GM18909 (cell line): ENCODE data around the gene ZFHX2.
"Not testable (repeated sequence)": the region's sequence is repeated elsewhere in the genome, so short reads cannot be mapped to it uniquely, and the experiment has no call there.

Experiments used
- ATAC-seq: cut with Tn5 transposase; IDR thresholded peaks from one replicate; pipeline ENCODE4 v1.9.1; 2021; ENCODE audit warnings: mild to moderate bottlenecking; ENCODE audit not compliant: unreplicated experiment, poor library complexity

ZFHX2 gene

DNA sequence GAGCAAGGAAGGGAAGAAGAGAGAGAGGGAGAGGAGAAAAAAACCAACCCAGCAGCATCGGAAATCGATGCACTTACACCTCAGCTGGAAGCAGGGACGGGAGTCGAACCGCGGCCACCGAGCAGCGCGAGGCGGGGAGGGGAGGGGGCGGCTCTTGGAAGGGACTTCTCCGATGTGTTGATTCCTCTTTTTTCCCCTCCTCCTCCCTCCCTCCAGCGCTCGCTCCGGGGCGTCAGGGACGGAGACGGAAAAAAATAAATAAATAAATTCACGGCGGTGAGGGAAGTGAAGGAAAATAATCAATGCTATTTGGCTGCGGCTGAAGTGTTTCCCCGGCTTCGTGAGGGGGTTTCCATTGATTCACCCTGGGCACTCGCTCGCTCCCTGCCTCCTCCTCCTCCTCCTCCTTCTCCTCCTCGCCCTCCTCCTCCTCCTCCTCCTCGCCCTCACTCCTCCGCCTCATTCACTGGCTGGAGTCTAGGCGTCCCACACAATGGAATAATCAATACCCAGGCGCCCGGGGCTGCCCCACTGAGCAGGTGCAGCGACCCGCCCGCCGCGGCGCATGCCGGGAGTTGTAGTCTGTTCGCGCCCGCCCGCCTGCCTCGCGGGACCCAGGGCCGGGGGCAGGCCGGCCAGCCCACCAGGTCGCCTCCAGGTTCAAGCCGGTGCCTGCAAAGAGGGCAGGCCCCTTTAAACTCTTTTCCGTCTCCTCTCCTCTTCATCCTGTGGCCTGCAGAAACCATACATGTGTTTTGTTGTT, at the start of gene ZFHX2:
TSS of gene ZFHX2 (minus strand) at position 500 of the 763 bp plus-strand sequence. CDS start 16,440 bp downstream, outside the sequence.
- ATAC-seq = peak; percentile 67

GRCh38 chr14:23600806-23601205, 49.2 kb upstream of the ZFHX2 start:
- no peak for ATAC-seq

GRCh38 chr14:23600322-23600707, 48.8 kb upstream of the ZFHX2 start:
- ATAC-seq = no peak

GRCh38 chr14:23594191-23594590, 42.6 kb upstream of the ZFHX2 start:
- ATAC-seq = not testable (repeated sequence)

DNA sequence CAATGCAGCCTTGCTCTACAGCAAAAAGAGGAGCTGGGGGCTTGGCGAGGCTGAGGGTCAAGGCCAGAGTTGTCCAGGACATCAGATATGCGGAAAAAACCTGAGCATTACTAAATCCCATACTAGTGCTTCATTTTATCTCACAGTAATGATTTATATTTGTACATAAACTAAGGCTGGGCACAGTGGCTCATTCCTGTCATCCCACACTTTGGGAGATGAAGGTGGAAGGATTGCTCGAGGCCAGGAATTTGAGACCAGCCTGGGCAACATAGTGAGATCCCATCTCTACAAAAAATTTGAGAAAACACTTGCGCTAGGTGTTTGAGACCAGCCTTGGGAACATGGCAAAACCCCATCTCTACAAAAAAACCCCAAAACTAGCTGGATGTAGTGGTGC, 38.6 kb upstream of the ZFHX2 start:
- ATAC-seq = no peak

- ATAC-seq = peak; percentile 14
These were observed 38.0 kb upstream of the ZFHX2 start for GRCh38 chr14:23589606-23590005.

DNA sequence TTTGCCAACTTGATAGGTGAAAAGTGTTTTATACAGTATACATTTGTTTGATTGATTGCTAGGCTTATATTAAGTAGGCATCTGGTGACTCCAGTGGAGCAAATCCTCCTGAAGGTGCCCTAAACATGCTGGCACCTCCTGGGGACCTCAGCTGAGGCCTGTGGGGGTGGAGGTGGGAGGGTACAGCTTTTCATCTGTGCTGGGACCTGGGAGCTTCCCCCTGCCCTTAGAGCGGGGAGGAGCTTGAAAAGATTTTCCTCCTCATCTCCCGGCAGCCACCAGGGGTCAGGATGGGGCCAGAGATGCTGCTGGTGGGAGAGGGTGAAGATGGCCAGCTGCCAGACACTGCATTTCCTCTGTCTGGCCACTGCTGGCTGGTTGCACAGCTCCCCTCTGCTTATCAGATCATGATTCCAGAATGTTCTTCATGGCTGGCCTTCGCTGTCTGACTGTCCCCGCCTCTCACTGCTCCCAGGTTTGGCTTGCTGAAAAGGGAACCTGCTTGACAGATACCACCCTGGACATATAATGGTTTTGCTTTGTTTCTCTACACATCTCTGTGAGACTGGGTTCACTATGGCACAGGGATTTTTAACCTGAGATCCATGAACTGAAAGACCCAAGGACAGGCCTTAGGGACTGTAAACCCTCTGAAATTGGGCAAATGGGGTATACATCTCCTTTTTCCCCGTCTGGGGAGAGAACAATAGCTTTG, 37.5 kb upstream of the ZFHX2 start:
- ATAC-seq = peak; percentile 95

- not testable (repeated sequence) for ATAC-seq
These were observed 33.1 kb upstream of the ZFHX2 start for GRCh38 chr14:23584527-23585203.

GRCh38 chr14:23583761-23584526, 32.4 kb upstream of the ZFHX2 start:
- not testable (repeated sequence) for ATAC-seq

DNA sequence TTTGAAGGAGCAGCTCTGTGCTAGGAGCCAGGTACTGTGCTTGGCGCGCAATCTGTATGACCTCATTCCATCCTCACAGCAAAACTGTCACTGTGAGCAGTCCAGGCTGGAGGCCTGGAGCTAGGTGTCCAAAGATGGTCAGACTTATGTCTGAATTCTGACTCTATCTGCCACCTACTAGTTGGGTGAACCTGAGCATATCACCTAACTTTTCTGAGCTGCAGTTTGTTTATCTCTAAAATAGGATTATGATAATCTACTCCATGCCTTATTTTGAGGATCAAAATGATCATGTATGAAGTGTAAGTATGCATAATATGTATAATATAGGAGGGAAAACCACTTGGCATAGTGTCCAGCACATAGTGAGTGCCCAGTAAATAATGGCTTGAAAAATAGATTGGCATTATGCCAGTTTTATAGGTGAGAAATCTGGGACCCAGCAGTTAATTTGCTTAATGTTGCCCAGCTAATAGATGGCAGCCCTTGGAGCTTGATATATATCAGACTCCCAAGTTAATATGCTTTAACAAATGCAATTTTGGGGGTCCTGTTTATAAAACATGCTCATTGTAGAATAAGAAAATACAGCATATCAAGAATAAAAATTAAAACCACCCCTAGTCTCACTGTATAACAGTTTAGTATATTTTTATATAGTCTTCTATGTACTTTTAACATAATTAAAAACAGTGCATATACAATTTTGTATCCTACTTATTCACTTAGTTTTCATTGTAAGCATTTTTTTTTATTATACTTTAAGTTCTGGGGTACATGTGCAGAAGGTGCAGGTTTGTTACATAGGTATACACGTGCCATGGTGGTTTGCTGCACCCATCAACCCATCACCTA, 31.6 kb upstream of the ZFHX2 start:
- ATAC-seq = no peak

- no peak for ATAC-seq
These were observed 29.4 kb upstream of the ZFHX2 start for GRCh38 chr14:23580948-23581281.

DNA sequence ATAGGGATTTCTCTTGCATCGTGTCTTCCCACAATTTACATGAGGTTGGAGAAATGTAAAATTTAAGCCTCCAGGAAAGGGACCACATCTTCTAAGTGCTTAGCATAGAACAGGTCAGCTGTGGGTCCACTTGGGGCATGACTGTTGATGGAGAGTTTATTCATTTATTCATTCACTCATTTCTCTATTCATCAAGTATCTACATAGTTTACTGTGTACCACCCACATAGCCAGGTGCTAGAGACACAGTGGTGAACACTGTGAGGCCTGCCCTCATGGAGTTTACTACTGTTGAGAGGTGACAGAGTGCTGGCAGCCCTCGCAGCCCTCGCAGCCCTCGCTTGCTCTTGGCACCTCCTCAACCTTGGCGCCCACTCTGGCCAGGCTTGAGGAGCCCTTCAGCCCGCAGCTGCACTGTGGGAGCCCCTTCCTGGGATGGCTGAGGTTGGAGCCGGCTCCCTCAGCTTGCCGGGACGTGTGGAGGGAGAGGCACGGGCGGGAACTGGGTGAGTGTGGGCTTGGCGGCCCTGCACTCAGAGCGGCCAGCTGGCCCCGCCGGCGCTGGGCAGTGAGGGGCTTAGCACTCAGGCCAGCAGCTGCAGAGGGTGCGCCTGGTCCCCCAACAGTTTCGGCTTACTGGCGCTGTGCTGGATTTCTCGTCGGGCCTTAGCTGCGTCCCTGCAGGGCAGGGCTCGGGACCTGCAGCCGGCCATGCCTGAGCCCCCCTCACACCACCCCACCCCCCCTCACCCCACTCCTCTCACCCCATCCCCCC, 28.8 kb upstream of the ZFHX2 start:
- ATAC-seq = no peak

GRCh38 chr14:23579739-23580138, 28.2 kb upstream of the ZFHX2 start:
- ATAC-seq = no peak

DNA sequence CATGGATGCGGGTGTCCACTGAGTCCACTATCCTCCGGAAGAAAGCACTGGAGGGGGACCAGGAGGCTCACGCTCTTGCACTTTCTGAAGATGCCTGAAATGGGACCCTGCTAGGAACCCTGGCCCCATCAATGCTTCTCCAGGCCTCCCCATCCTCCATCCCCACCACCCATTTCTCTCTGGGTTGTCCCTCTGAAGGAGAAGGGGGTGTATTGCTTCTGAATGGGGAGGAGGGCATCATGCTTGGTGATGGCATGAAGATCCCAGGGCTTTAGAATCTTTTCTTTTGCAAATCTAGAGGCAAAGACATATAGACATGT, 27.7 kb upstream of the ZFHX2 start:
- no peak for ATAC-seq

GRCh38 chr14:23578560-23579310, 27.2 kb upstream of the ZFHX2 start, which contains the start of gene JPH4:
Gene JPH4, minus strand, starts transcription at chr14:23578790. Its CDS starts 1,337 bp downstream, at chr14:23577453.
- ATAC-seq = no peak

GRCh38 chr14:23577710-23578392, 26.3 kb upstream of the ZFHX2 start:
- no peak for ATAC-seq

DNA sequence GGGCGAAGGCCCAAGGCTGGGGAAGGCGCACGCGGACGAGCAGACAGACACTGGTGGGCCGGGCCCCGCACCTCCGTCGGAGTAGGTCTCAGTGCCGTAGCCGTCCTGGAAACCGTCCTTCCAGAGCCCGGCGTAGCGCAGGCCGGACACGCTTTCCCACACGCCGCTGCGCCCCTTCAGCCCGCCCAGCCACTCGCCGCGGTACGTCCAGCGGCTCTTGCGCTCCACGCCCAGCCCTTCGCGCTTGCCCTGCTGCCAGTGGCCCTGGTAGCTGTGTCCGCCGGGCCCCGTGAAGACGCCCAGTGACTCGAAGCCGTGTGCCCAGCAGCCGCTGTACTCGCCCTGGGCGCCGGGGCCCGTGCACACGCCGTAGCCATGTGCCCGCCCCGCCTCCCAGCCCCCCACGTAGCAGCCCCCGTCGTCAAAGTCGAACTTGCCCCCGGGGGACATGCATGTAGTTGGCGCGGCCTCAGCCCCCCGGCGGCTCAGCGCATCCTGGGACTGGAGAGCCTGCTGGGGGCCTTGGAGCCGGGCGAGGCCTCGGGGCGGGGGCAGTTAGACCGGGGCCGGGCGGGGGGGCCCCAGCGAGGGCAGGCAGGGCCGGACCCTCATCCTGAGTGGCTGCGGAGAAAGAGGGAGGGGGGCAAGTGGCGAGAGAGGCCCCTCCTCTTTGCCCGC, 25.6 kb upstream of the ZFHX2 start:
- ATAC-seq = no peak
